Uterus (tissue), 4 donors: ENCODE measurements around the gene SLC35G3. TPM values are rescaled to one million over a fixed set of nuclear protein-coding genes. Genes with fewer than 3 reads are reported as not detected.
"Not testable (repeated sequence)": the region's sequence is repeated elsewhere in the genome, so short reads cannot be mapped to it uniquely, and the experiment has no call there.

Experiments
- DNase-seq, 2 donors: peaks; one replicate each; pipeline ENCODE4 v3.0.0-alpha.2; 2019 to 2020
- H3K27ac ChIP-seq, 2 donors: fragments of 200-600 bp; sonication (generic); 1 replicate in 1 of 2; 2 replicates in 1 of 2; pipeline ENCODE4 v1.5.1; 2016 to 2018
- H3K27me3 ChIP-seq, 2 donors: fragments of 200-600 bp; sonication (generic); one replicate each; pipeline ENCODE4 v1.5.1; 2018 to 2019; ENCODE audit warnings: control low read depth in 1 of 2
- H3K36me3 ChIP-seq, 2 donors: fragments of 200-600 bp; sonication (generic); one replicate each; pipeline ENCODE4 v1.5.1; 2019; ENCODE audit warnings: control low read depth in 1 of 2
- H3K4me1 ChIP-seq, 2 donors: fragments of 200-600 bp; sonication (generic); one replicate each; pipeline ENCODE4 v1.5.1; 2018 to 2019; ENCODE audit warnings: control low read depth in 1 of 2
- H3K4me3 ChIP-seq, 2 donors: fragments of 200-600 bp; sonication (generic); 1 replicate in 1 of 2; 2 replicates in 1 of 2; pipeline ENCODE4 v1.5.1; 2018 to 2019; ENCODE audit warnings: mild to moderate bottlenecking in 1 of 2
- H3K9me3 ChIP-seq, 2 donors: fragments of 200-600 bp; sonication (generic); one replicate each; pipeline ENCODE4 v1.5.1; 2019; ENCODE audit warnings: control low read depth in 1 of 2
- CTCF ChIP-seq, 4 experiments: fragments of 200-600 bp in 2 of 4; fragments of 450-650 bp in 2 of 4; sonication (generic) in 2 of 4; IDR thresholded peaks; one replicate each; pipeline ENCODE4 v1.5.1; 2016 to 2019; ENCODE audit warnings: antibody characterized with exemption in 4 of 4, mild to moderate bottlenecking in 2 of 4, moderate library complexity in 1 of 4
- POLR2A ChIP-seq, 2 donors: fragments of 450-650 bp; IDR thresholded peaks; one replicate each; pipeline ENCODE4 v1.6.1; 2016; ENCODE audit warnings: antibody characterized with exemption in 2 of 2, mild to moderate bottlenecking in 1 of 2, moderate library complexity in 1 of 2
- intact Hi-C: fragments of 100-400 bp; cut with DNase I; formaldehyde crosslinking; loops from one replicate; pipeline ENCODE4 v1.15.1; 2023; ENCODE audit warnings: low total_unique reads
- total RNA-seq, 4 donors: library from RNA; depleted of rRNA in 3 of 4; stranded (reverse); fragments of >200 nt in 3 of 4; gene quantifications; one replicate each; pipeline versions ENCODE4 v1.1.0 to v1.2.4, GENCODE V29; 2014 to 2023
- donor health status: DM: yes; HTN: yes; CAD: no.

Gene SLC35G3
- total RNA-seq, 4 donors from 2014 or later, result not detected

GRCh38 chr17:35183332-35183731 lies 10.9 kb downstream of the SLC35G3 start:
- no peaks in the 10 kb centered on the region for H3K9me3 ChIP-seq
- no peak overlapping the region for H3K4me3 ChIP-seq
- H3K4me1 ChIP-seq, result no peaks in the 10 kb centered on the region
- TF ChIP-seq CTCF (IDR thresholded peaks at IDR 0.05), result no peak
- TF ChIP-seq POLR2A (IDR thresholded peaks at IDR 0.05), result no peak
- no peak overlapping the region for H3K27ac ChIP-seq
- no peak for DNase-seq
- H3K27me3 ChIP-seq, result no peaks in the 10 kb centered on the region
- intact Hi-C loops, result no loop called here
- H3K36me3 ChIP-seq, result no peaks in the 10 kb centered on the region

GRCh38 chr17:35179379-35179778 lies 14.8 kb downstream of the SLC35G3 start:
- DNase-seq, H3K4me1 ChIP-seq, H3K9me3 ChIP-seq, intact Hi-C loops, H3K4me3 ChIP-seq, H3K27me3 ChIP-seq, H3K36me3 ChIP-seq, H3K27ac ChIP-seq: not testable (repeated sequence)

- Histone ChIP-seq H3K27me3 (no peaks in the 10 kb centered on the region), H3K4me3 (no peak overlapping the region), H3K36me3 (no peaks in the 10 kb centered on the region), H3K9me3 (no peaks in the 10 kb centered on the region), H3K27ac (no peak overlapping the region), H3K4me1 (no peaks in the 10 kb centered on the region)
- DNase-seq, result no peak
- intact Hi-C loops, result no loop called here
- TF ChIP-seq CTCF (IDR thresholded peaks at IDR 0.05) (no peak), POLR2A (IDR thresholded peaks at IDR 0.05) (no peak)
Measured at GRCh38 chr17:35176897-35177296, 17.3 kb downstream of the SLC35G3 start.

GRCh38 chr17:35175638-35176415 lies 18.4 kb downstream of the SLC35G3 start:
- no peak for DNase-seq
- Histone ChIP-seq H3K9me3 (no peaks in the 10 kb centered on the region), H3K27me3 (no peaks in the 10 kb centered on the region), H3K27ac (no peak overlapping the region), H3K4me1 (no peaks in the 10 kb centered on the region), H3K36me3 (no peaks in the 10 kb centered on the region), H3K4me3 (no peak overlapping the region)
- TF ChIP-seq POLR2A (IDR thresholded peaks at IDR 0.05) (no peak), CTCF (IDR thresholded peaks at IDR 0.05) (no peak)
- intact Hi-C loops, result no loop called here

GRCh38 chr17:35174835-35175334 lies 19.3 kb downstream of the SLC35G3 start:
- H3K4me1 ChIP-seq, result no peaks in the 10 kb centered on the region
- intact Hi-C loops, result no loop called here
- H3K36me3 ChIP-seq, result no peaks in the 10 kb centered on the region
- H3K9me3 ChIP-seq, result no peaks in the 10 kb centered on the region
- H3K27ac ChIP-seq, result no peak overlapping the region
- no peaks in the 10 kb centered on the region for H3K27me3 ChIP-seq
- no peak for DNase-seq
- no peak overlapping the region for H3K4me3 ChIP-seq
- TF ChIP-seq CTCF (IDR thresholded peaks at IDR 0.05) (no peak), POLR2A (IDR thresholded peaks at IDR 0.05) (no peak)

GRCh38 chr17:35172321-35172720 lies 21.9 kb downstream of the SLC35G3 start:
- H3K9me3 ChIP-seq, H3K4me1 ChIP-seq, H3K27ac ChIP-seq, H3K27me3 ChIP-seq, DNase-seq, intact Hi-C loops, H3K4me3 ChIP-seq, H3K36me3 ChIP-seq: not testable (repeated sequence)
